Stimulated activated naive CD8-positive, alpha-beta T cell treated with anti-CD3 and anti-CD28 coated beads, Interleukin-15, amount 100 ng/mL, for 72 hours (primary cell): Measurements from ENCODE around the gene ATP6V1C2.
A peak's percentile ranks its signal among the peaks of the same experiment; 100 is the strongest.
"Not testable (repeated sequence)": the region's sequence is repeated elsewhere in the genome, so short reads cannot be mapped to it uniquely, and the experiment has no call there.

ENCODE experiments used
- ATAC-seq: fragments of 150-1000 bp; cut with Tn5 transposase; 2 replicates; pipeline ENCODE4 v1.10.0; 2021; ENCODE audit warnings: mild to moderate bottlenecking, moderate library complexity
- DNase-seq, 2 donors: peaks; one replicate each; pipeline ENCODE4 v3.0.0; 2021 to 2022
- H3K27ac Mint-ChIP-seq, 2 donors: one replicate each; pipeline ENCODE4 v1.8.0; 2022; ENCODE audit warnings: mild to moderate bottlenecking in 2 of 2, mixed read lengths in 2 of 2, moderate library complexity in 2 of 2
- H3K27me3 Mint-ChIP-seq: one replicate; pipeline ENCODE4 v1.8.0; 2022; ENCODE audit warnings: mixed read lengths
- H3K4me1 Mint-ChIP-seq: one replicate; pipeline ENCODE4 v1.8.0; 2022; ENCODE audit warnings: mild to moderate bottlenecking, mixed read lengths
- H3K4me3 Mint-ChIP-seq, 2 donors: one replicate each; pipeline ENCODE4 v1.8.0; 2022; ENCODE audit warnings: mild to moderate bottlenecking in 2 of 2, mixed read lengths in 2 of 2, moderate library complexity in 1 of 2
- H3K9me3 Mint-ChIP-seq, 2 donors: one replicate each; pipeline ENCODE4 v1.8.0; 2022; ENCODE audit warnings: mixed read lengths in 2 of 2

Gene ATP6V1C2

GRCh38 chr2:10802657-10803056 is 81.2 kb downstream of the ATP6V1C2 start:
- peaks cover 7% of the 10 kb centered on the region for H3K4me1 Mint-ChIP-seq
- H3K4me3 Mint-ChIP-seq: no peak overlapping the region
- ATAC-seq: no peak
- no peaks in the 10 kb centered on the region for H3K9me3 Mint-ChIP-seq
- DNase-seq: no peak
- no peak overlapping the region for H3K27ac Mint-ChIP-seq
- no peaks in the 10 kb centered on the region for H3K27me3 Mint-ChIP-seq

- not testable (repeated sequence) for H3K27ac Mint-ChIP-seq, H3K4me3 Mint-ChIP-seq, ATAC-seq
These were observed 84.6 kb downstream of the ATP6V1C2 start for GRCh38 chr2:10805990-10806389.

GRCh38 chr2:10806543-10806942 is 85.1 kb downstream of the ATP6V1C2 start:
- no peak overlapping the region for H3K27ac Mint-ChIP-seq
- H3K4me1 Mint-ChIP-seq: peaks cover 42% of the 10 kb centered on the region
- ATAC-seq (no peak), DNase-seq (no peak)
- no peaks in the 10 kb centered on the region for H3K9me3 Mint-ChIP-seq
- no peak overlapping the region for H3K4me3 Mint-ChIP-seq
- no peaks in the 10 kb centered on the region for H3K27me3 Mint-ChIP-seq

More at GRCh38 chr2:10805990-10806389, 84.6 kb downstream of the ATP6V1C2 start:
- DNase-seq, H3K9me3 Mint-ChIP-seq, H3K27me3 Mint-ChIP-seq: not testable (repeated sequence)
- peaks cover 36% of the 10 kb centered on the region for H3K4me1 Mint-ChIP-seq

- peak overlapping the region; percentile 86 to 90 for H3K4me3 Mint-ChIP-seq
- no peaks in the 10 kb centered on the region for H3K9me3 Mint-ChIP-seq
- ATAC-seq (peak; percentile 41), DNase-seq (no peak)
- H3K27me3 Mint-ChIP-seq: no peaks in the 10 kb centered on the region
- H3K27ac Mint-ChIP-seq: peak overlapping the region; percentile 34 to 94
- peaks cover 47% of the 10 kb centered on the region for H3K4me1 Mint-ChIP-seq
These were observed 89.1 kb downstream of the ATP6V1C2 start for GRCh38 chr2:10810202-10811161.

GRCh38 chr2:10811517-10811916 is 90.1 kb downstream of the ATP6V1C2 start:
- DNase-seq (no peak), ATAC-seq (no peak)
- no peaks in the 10 kb centered on the region for H3K9me3 Mint-ChIP-seq
- no peaks in the 10 kb centered on the region for H3K27me3 Mint-ChIP-seq
- peak overlapping the region; percentile 86 to 90 for H3K4me3 Mint-ChIP-seq
- peak overlapping the region; percentile 94 to 96 for H3K27ac Mint-ChIP-seq
- peaks cover 47% of the 10 kb centered on the region for H3K4me1 Mint-ChIP-seq

GRCh38 chr2:10812362-10813162 is 91.1 kb downstream of the ATP6V1C2 start, which contains the start of gene PDIA6:
Gene PDIA6, minus strand, starts transcription at chr2:10812785. Its CDS starts 89 bp downstream, at chr2:10812696.
- peak; percentile 95 to 96 for DNase-seq
- H3K27ac Mint-ChIP-seq: peak within 1 kb of the TSS; percentile 94 to 96

GRCh38 chr2:10813163-10814138 is 92.0 kb downstream of the ATP6V1C2 start:
- not testable (repeated sequence) for ATAC-seq, H3K27me3 Mint-ChIP-seq, DNase-seq, H3K9me3 Mint-ChIP-seq
- peak overlapping the region in 1 of 2 donors; percentile 50 for H3K27ac Mint-ChIP-seq
- H3K4me3 Mint-ChIP-seq: peak overlapping the region; percentile 74 to 82
- H3K4me1 Mint-ChIP-seq: peaks cover 34% of the 10 kb centered on the region

More at GRCh38 chr2:10812362-10813162, 91.1 kb downstream of the ATP6V1C2 start, which contains the start of gene PDIA6:
- Mint-ChIP-seq H3K4me3 (peak within 1 kb of the TSS; percentile 86 to 90), H3K27me3 (peaks cover 2% of the 10 kb centered on the region), H3K9me3 (no peaks in the 10 kb centered on the region), H3K4me1 (peaks cover 40% of the 10 kb centered on the region)
- ATAC-seq: peak; percentile 92

GRCh38 chr2:10814142-10814541 is 92.7 kb downstream of the ATP6V1C2 start:
- H3K27ac Mint-ChIP-seq: no peak overlapping the region
- peak overlapping the region; percentile 24 to 42 for H3K4me3 Mint-ChIP-seq
- H3K4me1 Mint-ChIP-seq: peaks cover 28% of the 10 kb centered on the region
- ATAC-seq (no peak), DNase-seq (no peak)
- peaks cover 11% of the 10 kb centered on the region for H3K27me3 Mint-ChIP-seq
- H3K9me3 Mint-ChIP-seq: no peaks in the 10 kb centered on the region

GRCh38 chr2:10814571-10815331 is 93.3 kb downstream of the ATP6V1C2 start:
- ATAC-seq (no peak), DNase-seq (no peak)
- Mint-ChIP-seq H3K27me3 (peaks cover 13% of the 10 kb centered on the region), H3K4me3 (no peak overlapping the region), H3K4me1 (peaks cover 23% of the 10 kb centered on the region), H3K9me3 (no peaks in the 10 kb centered on the region), H3K27ac (no peak overlapping the region)

GRCh38 chr2:10817413-10817812 is 96.0 kb downstream of the ATP6V1C2 start:
- Mint-ChIP-seq H3K4me1 (no peaks in the 10 kb centered on the region), H3K27me3 (peaks cover 22% of the 10 kb centered on the region), H3K9me3 (no peaks in the 10 kb centered on the region), H3K4me3 (no peak overlapping the region), H3K27ac (no peak overlapping the region)
- DNase-seq: no peak
- no peak for ATAC-seq

GRCh38 chr2:10818305-10818704 is 96.9 kb downstream of the ATP6V1C2 start:
- not testable (repeated sequence) for ATAC-seq, H3K4me3 Mint-ChIP-seq, H3K4me1 Mint-ChIP-seq, H3K27ac Mint-ChIP-seq, H3K9me3 Mint-ChIP-seq, DNase-seq
- H3K27me3 Mint-ChIP-seq: peaks cover 22% of the 10 kb centered on the region

GRCh38 chr2:10818984-10819383 is 97.6 kb downstream of the ATP6V1C2 start:
- no peak for ATAC-seq
- DNase-seq: no peak
- Mint-ChIP-seq H3K9me3 (no peaks in the 10 kb centered on the region), H3K27me3 (peaks cover 22% of the 10 kb centered on the region), H3K4me1 (no peaks in the 10 kb centered on the region), H3K27ac (no peak overlapping the region), H3K4me3 (no peak overlapping the region)

GRCh38 chr2:10819714-10820314 is 98.4 kb downstream of the ATP6V1C2 start:
- DNase-seq: no peak
- no peaks in the 10 kb centered on the region for H3K4me1 Mint-ChIP-seq
- no peaks in the 10 kb centered on the region for H3K9me3 Mint-ChIP-seq
- no peak overlapping the region for H3K4me3 Mint-ChIP-seq
- ATAC-seq: no peak
- H3K27ac Mint-ChIP-seq: no peak overlapping the region
- H3K27me3 Mint-ChIP-seq: peaks cover 27% of the 10 kb centered on the region

- Mint-ChIP-seq H3K9me3 (no peaks in the 10 kb centered on the region), H3K27me3 (peaks cover 35% of the 10 kb centered on the region), H3K4me3 (no peak overlapping the region), H3K4me1 (no peaks in the 10 kb centered on the region), H3K27ac (no peak overlapping the region)
- no peak for DNase-seq
- ATAC-seq: no peak
These were observed 99.1 kb downstream of the ATP6V1C2 start for GRCh38 chr2:10820562-10820961.
